ENCODE measurements around the gene ZNF471.

Gene ZNF471

GRCh38 chr19:56507446-56508289 lies at the start of gene ZNF471:
Gene ZNF471 (plus strand): TSS chr19:56507855. CDS start chr19:56511572, 3,717 bp downstream.
- DNase-seq (ENCODE audit: low spot score), result peak; percentile 61

GRCh38 chr19:56474308-56474707 lies 33.3 kb upstream of the ZNF471 start:
- no peak for DNase-seq (ENCODE audit: low spot score)

- DNase-seq (ENCODE audit: low spot score), result no peak
Measured at GRCh38 chr19:56476093-56476492, 31.6 kb upstream of the ZNF471 start.

- DNase-seq (ENCODE audit: low spot score), result no peak
Measured at GRCh38 chr19:56476651-56477428, 30.8 kb upstream of the ZNF471 start, which contains the start of gene ZNF667. Gene ZNF667 (minus strand): TSS chr19:56477345. CDS start chr19:56462370, 14,975 bp downstream.

- DNase-seq (ENCODE audit: low spot score), result peak; percentile 23
Measured at GRCh38 chr19:56477429-56478338, 30.0 kb upstream of the ZNF471 start.

- no peak for DNase-seq (ENCODE audit: low spot score)
Measured at GRCh38 chr19:56491399-56491798, 16.3 kb upstream of the ZNF471 start.

GRCh38 chr19:56504581-56504980 lies 3.1 kb upstream of the ZNF471 start:
- no peak for DNase-seq (ENCODE audit: low spot score)

GRCh38 chr19:56508290-56508778 lies 679 bp downstream of the ZNF471 start:
- DNase-seq (ENCODE audit: low spot score), result no peak

- no peak for DNase-seq (ENCODE audit: low spot score)
Measured at GRCh38 chr19:56525214-56525860, 17.7 kb downstream of the ZNF471 start.

GRCh38 chr19:56537442-56537841 lies 29.8 kb downstream of the ZNF471 start:
- DNase-seq (ENCODE audit: low spot score), result no peak

GRCh38 chr19:56538254-56538760 lies 30.7 kb downstream of the ZNF471 start:
- DNase-seq (ENCODE audit: low spot score), result peak; percentile 82

- no peak for DNase-seq (ENCODE audit: low spot score)
Measured at GRCh38 chr19:56538761-56539263, 31.2 kb downstream of the ZNF471 start, which contains the start of gene ZFP28. Gene ZFP28 (plus strand): TSS chr19:56538948. CDS start chr19:56539019, 71 bp downstream.

- DNase-seq (ENCODE audit: low spot score), result no peak
Measured at GRCh38 chr19:56543776-56544175, 36.1 kb downstream of the ZNF471 start.

GRCh38 chr19:56547535-56547934 lies 39.9 kb downstream of the ZNF471 start:
- DNase-seq (ENCODE audit: low spot score), result no peak

GRCh38 chr19:56554272-56554869 lies 46.7 kb downstream of the ZNF471 start:
- no peak for DNase-seq (ENCODE audit: low spot score)

GRCh38 chr19:56562766-56563165 lies 55.1 kb downstream of the ZNF471 start:
- no peak for DNase-seq (ENCODE audit: low spot score)

GRCh38 chr19:56566904-56567273 lies 59.2 kb downstream of the ZNF471 start:
- peak; percentile 9 for DNase-seq (ENCODE audit: low spot score)

GRCh38 chr19:56567274-56568120 lies 59.8 kb downstream of the ZNF471 start, which contains the start of gene ZNF470:
Gene ZNF470 (plus strand): TSS chr19:56567468. CDS start chr19:56570312, 2,844 bp downstream.
- DNase-seq (ENCODE audit: low spot score), result peak; percentile 89

GRCh38 chr19:56572589-56572988 lies 64.9 kb downstream of the ZNF471 start:
- DNase-seq (ENCODE audit: low spot score), result no peak

Data from activated CD4-positive, alpha-beta T cell treated with anti-CD3 and anti-CD28 coated beads, Interleukin-2, Interleukin-4, amounts not matched to agents 100 ng/mL and 50 ng/mL, durations not matched to agents 16 hours and 8 hours (primary cell).